SH-SY5Y (cell line): ENCODE results near the gene ZNF568.

Experiments
- GATA2 ChIP-seq: IDR thresholded peaks from 2 replicates; pipeline ENCODE4 v1.6.1; 2011; ENCODE audit warnings: mild to moderate bottlenecking, low read depth, low read length
- GATA3 ChIP-seq: IDR thresholded peaks from 2 replicates; pipeline ENCODE4 v1.6.1; 2011; ENCODE audit warnings: low read depth, mild to moderate bottlenecking, low read length, moderate library complexity

DNA sequence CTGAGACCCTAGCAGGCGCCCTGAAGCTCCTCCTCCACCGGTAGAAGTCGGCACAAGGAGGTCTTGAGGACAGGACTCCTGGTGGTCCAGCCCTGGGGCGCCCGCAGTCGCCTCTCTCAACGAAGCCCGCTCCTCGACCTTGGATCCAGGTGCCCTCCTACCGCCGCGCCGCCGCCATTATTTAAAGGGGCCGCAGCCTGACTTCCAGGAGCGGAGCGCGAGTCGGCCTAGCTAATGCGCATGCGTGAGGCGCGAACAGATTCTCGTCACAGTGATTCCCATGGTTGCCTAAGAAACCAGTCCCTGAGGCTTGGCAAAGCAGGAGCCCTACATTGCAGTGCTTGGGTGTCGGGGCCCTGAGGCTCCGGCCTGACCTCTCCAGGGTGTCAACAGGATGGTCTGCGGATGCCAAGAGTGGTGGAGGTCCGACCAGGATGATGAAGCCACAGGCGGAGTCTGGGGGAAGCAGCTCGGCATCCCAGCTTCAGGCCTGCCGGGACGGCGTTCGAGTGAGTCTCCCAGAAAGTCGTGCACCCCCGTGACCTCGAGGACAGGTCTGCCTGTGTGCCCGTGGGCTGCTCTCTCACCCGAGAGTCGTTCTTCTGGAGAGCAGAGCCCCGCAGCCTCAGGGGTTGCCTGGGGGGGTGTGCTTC is 96.1 kb downstream of the ZNF568 start:
- TF ChIP-seq GATA2 (no peak), GATA3 (no peak)
